GM18907 (cell line): Measurements from ENCODE around the gene MAGEH1.

Experiments
- ATAC-seq: cut with Tn5 transposase; IDR thresholded peaks from one replicate; pipeline ENCODE4 v1.9.1; 2021; ENCODE audit warnings: mild to moderate bottlenecking, moderate library complexity; ENCODE audit not compliant: unreplicated experiment

The MAGEH1 gene

GRCh38 chrX:55489314-55490009, 37.5 kb downstream of the MAGEH1 start, which contains the start of gene USP51:
TSS of gene USP51 (minus strand) at chrX:55489848. CDS start at chrX:55488939, 909 bp downstream.
- peak; percentile 55 for ATAC-seq

- ATAC-seq = no peak
Measured at GRCh38 chrX:55490121-55490520, 38.2 kb downstream of the MAGEH1 start.

- no peak for ATAC-seq
Measured at GRCh38 chrX:55490974-55491373, 39.0 kb downstream of the MAGEH1 start.
